ENCODE results near the gene VSIG10.

The VSIG10 gene

DNA sequence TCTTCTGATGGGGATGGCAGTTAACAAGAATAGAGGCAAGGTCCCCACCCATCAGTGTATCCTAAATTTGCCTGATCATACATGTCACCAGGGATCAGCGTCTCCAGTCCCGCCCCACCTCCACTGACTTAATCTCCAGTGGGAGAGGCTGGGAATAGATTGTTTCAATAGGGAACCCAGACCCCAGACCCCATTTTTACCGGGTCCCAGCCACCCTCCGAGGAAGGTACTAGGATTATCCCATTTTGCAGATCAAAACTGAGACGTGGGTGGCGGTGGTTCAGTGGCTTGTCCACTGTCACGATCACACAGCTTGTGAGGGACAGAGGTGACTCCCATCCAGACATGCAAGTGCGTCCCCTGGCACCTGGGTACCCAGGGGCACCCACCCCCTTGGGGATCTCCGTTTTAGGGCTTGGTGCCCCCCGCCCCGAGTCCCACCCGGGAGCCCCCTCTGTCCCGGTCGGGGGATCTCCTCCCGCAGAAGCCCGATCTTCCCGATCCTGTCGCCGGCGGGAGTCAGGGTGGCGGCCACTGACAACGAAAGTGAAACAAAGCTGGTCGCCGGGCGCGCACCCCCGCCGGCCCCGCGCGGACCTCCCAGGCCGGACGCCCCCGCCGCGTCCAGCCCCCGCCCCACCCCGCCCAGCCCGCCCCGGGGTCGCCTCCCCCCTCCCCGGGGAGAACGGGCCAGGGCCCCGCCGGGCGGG, 43.4 kb downstream of the VSIG10 start:
- peak overlapping the region; percentile 67 for H3K4me2 ChIP-seq (ENCODE audit: low read length)
- H3F3A ChIP-seq (ENCODE audit: control insufficient read depth, insufficient read depth), result peaks cover 9% of the 10 kb centered on the region; the same call in 1 of the 2 replicates
- H3K27me3 ChIP-seq (ENCODE audit: control insufficient read depth, low read length), result peaks cover 62% of the 10 kb centered on the region
- no peak overlapping the region for H3K27ac ChIP-seq (ENCODE audit: low read depth, low read length)
- H3K9me2 ChIP-seq (replicated peaks; ENCODE audit: control insufficient read depth, low read length), result no peaks in the 10 kb centered on the region
- no peaks in the 10 kb centered on the region for H3K79me2 ChIP-seq (ENCODE audit: control insufficient read depth, low read length)
- H3K4me3 ChIP-seq (ENCODE audit: low read length), result peak overlapping the region; percentile 60
- H3K9me3 ChIP-seq (ENCODE audit: control insufficient read depth, insufficient read depth, low read length), result no peaks in the 10 kb centered on the region
- no peaks in the 10 kb centered on the region for H3K36me3 ChIP-seq (ENCODE audit: control insufficient read depth, low read length)
- TF ChIP-seq EZH2phosphoT487 (IDR thresholded peaks at IDR 0.05; ENCODE audit: borderline replicate concordance, low read length), result peak; percentile 84; the same call in 1 of the 2 replicates
- TF ChIP-seq, protein P1, sequence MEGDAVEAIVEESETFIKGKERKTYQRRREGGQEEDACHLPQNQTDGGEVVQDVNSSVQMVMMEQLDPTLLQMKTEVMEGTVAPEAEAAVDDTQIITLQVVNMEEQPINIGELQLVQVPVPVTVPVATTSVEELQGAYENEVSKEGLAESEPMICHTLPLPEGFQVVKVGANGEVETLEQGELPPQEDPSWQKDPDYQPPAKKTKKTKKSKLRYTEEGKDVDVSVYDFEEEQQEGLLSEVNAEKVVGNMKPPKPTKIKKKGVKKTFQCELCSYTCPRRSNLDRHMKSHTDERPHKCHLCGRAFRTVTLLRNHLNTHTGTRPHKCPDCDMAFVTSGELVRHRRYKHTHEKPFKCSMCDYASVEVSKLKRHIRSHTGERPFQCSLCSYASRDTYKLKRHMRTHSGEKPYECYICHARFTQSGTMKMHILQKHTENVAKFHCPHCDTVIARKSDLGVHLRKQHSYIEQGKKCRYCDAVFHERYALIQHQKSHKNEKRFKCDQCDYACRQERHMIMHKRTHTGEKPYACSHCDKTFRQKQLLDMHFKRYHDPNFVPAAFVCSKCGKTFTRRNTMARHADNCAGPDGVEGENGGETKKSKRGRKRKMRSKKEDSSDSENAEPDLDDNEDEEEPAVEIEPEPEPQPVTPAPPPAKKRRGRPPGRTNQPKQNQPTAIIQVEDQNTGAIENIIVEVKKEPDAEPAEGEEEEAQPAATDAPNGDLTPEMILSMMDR (IDR thresholded peaks at IDR 0.05; ENCODE audit: low read depth, low read length, poor library complexity, severe bottlenecking), result no peak
- H3K4me1 ChIP-seq (ENCODE audit: control insufficient read depth, low read length), result peaks cover 31% of the 10 kb centered on the region
- H4K20me1 ChIP-seq (ENCODE audit: control insufficient read depth, insufficient read depth, low read depth, low read length), result peaks cover 5% of the 10 kb centered on the region; the same call in 1 of the 2 replicates

DNA sequence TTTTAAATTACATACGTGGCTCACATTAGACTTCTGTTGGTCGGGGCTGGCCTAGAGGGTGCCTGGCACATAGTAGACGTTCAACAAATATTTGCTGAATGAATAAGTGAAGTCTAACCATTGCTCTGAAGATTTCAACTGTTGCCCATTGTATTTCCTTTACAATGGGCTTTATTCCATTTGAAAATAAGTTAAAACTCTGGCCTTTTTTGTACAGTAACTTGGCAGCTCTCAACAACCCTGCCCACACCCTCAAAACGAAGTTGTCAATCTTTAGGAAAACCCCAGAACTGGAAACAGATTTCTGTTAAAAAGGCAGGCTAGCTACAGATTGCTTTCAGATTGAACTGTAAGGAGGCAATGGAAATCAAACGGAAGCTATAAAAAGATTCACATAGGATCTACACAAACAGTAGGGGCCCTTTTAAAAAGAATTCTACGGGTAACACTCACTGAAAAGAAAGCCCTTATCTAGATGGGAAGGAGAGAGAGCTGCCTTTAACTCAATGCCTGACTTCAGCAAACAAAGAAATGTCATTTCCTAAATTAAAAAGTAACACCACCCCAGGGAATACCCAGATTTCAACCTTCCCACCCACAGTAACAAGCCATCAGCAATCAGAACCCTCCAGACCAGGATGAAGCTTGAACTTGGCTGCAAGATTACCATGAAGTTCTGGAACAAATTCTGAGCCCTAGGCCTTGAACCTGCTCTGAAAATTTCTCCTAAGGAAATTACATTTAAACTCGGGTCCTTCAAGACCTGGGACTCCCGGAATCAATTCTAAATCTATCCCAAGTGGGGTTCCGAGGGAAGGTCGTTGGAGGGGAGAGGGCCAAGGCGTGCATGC, 44.2 kb downstream of the VSIG10 start:
- H3K27me3 ChIP-seq (ENCODE audit: control insufficient read depth, low read length), result peaks cover 54% of the 10 kb centered on the region
- H3K36me3 ChIP-seq (ENCODE audit: control insufficient read depth, low read length), result no peaks in the 10 kb centered on the region
- no peak overlapping the region for H3K4me2 ChIP-seq (ENCODE audit: low read length)
- H3K4me3 ChIP-seq (ENCODE audit: low read length), result no peak overlapping the region
- H3F3A ChIP-seq (ENCODE audit: control insufficient read depth, insufficient read depth), result no peaks in the 10 kb centered on the region; the same call in 1 of the 2 replicates
- no peaks in the 10 kb centered on the region; the same call in 1 of the 2 replicates for H4K20me1 ChIP-seq (ENCODE audit: control insufficient read depth, insufficient read depth, low read depth, low read length)
- no peaks in the 10 kb centered on the region for H3K79me2 ChIP-seq (ENCODE audit: control insufficient read depth, low read length)
- peaks cover 22% of the 10 kb centered on the region for H3K4me1 ChIP-seq (ENCODE audit: control insufficient read depth, low read length)
- H3K9me3 ChIP-seq (ENCODE audit: control insufficient read depth, insufficient read depth, low read length), result no peaks in the 10 kb centered on the region
- H3K9me2 ChIP-seq (replicated peaks; ENCODE audit: control insufficient read depth, low read length), result no peaks in the 10 kb centered on the region
- H3K27ac ChIP-seq (ENCODE audit: low read depth, low read length), result no peak overlapping the region
- TF ChIP-seq EZH2phosphoT487 (IDR thresholded peaks at IDR 0.05; ENCODE audit: borderline replicate concordance, low read length), result no peak
- TF ChIP-seq, protein P1 (IDR thresholded peaks at IDR 0.05; ENCODE audit: low read depth, low read length, poor library complexity, severe bottlenecking), result no peak

DNA sequence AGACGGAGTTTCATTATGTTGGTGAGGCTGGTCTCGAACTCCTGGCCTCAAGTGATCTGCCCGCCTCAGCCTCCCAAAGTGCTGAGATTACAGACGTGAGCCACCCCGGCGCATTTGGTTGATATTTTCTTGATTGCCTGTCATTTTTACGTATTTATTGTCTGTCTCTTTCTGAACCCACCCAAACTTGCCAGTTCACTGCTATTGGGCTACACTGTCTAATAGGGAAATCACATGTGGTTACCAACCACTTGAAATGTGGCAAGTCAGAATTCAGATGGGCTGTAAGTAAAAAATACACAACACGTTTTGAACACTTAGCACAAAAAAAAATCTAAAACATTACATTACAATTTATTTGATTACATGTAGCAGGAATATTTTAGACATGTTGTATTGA, 44.9 kb downstream of the VSIG10 start:
- H3K79me2 ChIP-seq (ENCODE audit: control insufficient read depth, low read length), result no peaks in the 10 kb centered on the region
- H3K4me3 ChIP-seq (ENCODE audit: low read length), result no peak overlapping the region

More for the DNA sequence above, 44.9 kb downstream of the VSIG10 start:
- Histone ChIP-seq H3K9me3 (ENCODE audit: control insufficient read depth, insufficient read depth, low read length) (no peaks in the 10 kb centered on the region), H3K4me1 (ENCODE audit: control insufficient read depth, low read length) (peaks cover 15% of the 10 kb centered on the region), H3K27me3 (ENCODE audit: control insufficient read depth, low read length) (peaks cover 47% of the 10 kb centered on the region), H3K27ac (ENCODE audit: low read depth, low read length) (no peak overlapping the region), H3K4me2 (ENCODE audit: low read length) (no peak overlapping the region), H3K36me3 (ENCODE audit: control insufficient read depth, low read length) (no peaks in the 10 kb centered on the region), H3F3A (ENCODE audit: control insufficient read depth, insufficient read depth) (no peaks in the 10 kb centered on the region; the same call in 1 of the 2 replicates), H3K9me2 (replicated peaks; ENCODE audit: control insufficient read depth, low read length) (no peaks in the 10 kb centered on the region), H4K20me1 (ENCODE audit: control insufficient read depth, insufficient read depth, low read depth, low read length) (no peaks in the 10 kb centered on the region)
- TF ChIP-seq EZH2phosphoT487 (IDR thresholded peaks at IDR 0.05; ENCODE audit: borderline replicate concordance, low read length), result no peak
- TF ChIP-seq, protein P1 (IDR thresholded peaks at IDR 0.05; ENCODE audit: low read depth, low read length, poor library complexity, severe bottlenecking), result no peak

Data from DOHH2 (cell line).